Fibroblast of villous mesenchyme (primary cell): Measurements from ENCODE around the gene ATF2. TPM values are rescaled to one million over a fixed set of nuclear protein-coding genes. Genes with fewer than 3 reads are reported as not detected.

Source experiments
- DNase-seq: peaks from one replicate; pipeline ENCODE4 v3.0.0-alpha.2; 2010; ENCODE audit warnings: low read depth
- H3K4me3 ChIP-seq: 2 replicates; pipeline ENCODE4 v1.5.1; 2011; ENCODE audit warnings: low read depth, mild to moderate bottlenecking, low read length
- CTCF ChIP-seq: IDR thresholded peaks from 2 replicates; pipeline ENCODE4 v1.5.1; 2012; ENCODE audit warnings: low read depth, mild to moderate bottlenecking, low read length; ENCODE audit not compliant: insufficient read depth
- total RNA-seq: library from RNA; depleted of rRNA; stranded (reverse); fragments of >200 nt; gene quantifications from 2 replicates; pipeline ENCODE4 v1.2.3, GENCODE V29; 2012

The ATF2 gene
- total RNA-seq, 1 donor, result 92.4 TPM

GRCh38 chr2:175037941-175038340 lies 130.1 kb downstream of the ATF2 start:
- no peak overlapping the region for H3K4me3 ChIP-seq
- DNase-seq, result no peak
- no peak for TF ChIP-seq CTCF

- no peak overlapping the region for H3K4me3 ChIP-seq
- peak; percentile 44 for TF ChIP-seq CTCF
- DNase-seq, result peak; percentile 43
These were observed 131.4 kb downstream of the ATF2 start for GRCh38 chr2:175036582-175037018.

GRCh38 chr2:175035806-175036205 lies 132.2 kb downstream of the ATF2 start:
- no peak for TF ChIP-seq CTCF
- H3K4me3 ChIP-seq, result no peak overlapping the region
- DNase-seq, result no peak

GRCh38 chr2:175034716-175035115 lies 133.3 kb downstream of the ATF2 start:
- DNase-seq, result no peak
- TF ChIP-seq CTCF, result no peak
- H3K4me3 ChIP-seq, result no peak overlapping the region

DNA sequence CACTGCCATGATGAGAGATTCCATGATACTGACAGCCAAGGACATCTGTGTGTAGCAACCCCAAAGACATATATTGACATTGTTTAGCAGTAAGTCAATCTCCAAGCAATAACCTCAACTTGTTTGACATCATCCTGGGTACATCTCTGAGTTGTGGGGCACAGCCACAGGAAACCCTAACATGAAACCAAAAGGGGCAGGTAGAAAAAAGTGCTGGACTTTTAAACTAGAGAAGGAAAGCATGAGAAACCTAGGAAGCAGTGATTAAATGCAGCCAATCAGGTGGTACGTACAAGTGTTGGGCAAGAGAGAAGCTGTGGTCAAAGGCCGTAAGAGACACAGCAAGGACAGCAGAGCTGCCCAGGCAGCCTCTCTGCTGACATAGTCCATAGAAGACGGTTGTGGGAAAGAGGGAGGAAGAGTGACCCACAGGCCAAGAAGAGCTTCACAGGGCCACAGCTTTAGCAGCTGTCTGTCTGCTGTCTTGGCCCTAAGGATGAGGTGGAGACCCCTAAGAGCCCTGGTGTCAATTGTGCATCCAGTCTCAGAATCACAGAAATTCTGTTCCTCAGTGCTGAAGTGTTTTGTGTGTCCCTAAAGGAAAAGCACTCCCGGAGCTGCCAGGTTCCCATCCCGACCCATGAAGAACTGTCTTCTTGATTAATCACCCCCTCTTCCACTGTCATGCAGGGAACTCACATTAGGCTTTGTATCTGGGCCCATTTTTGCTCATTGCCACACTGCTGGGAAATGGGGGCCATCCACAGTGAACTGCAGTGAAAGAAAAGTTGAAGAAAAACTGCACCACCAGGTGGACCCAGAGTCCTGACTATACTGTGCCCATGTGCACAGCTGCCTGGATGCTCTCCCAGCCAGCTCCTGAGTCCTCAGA lies 137.4 kb downstream of the ATF2 start:
- TF ChIP-seq CTCF, result peak; percentile 56
- peak; percentile 49 for DNase-seq
- no peak overlapping the region for H3K4me3 ChIP-seq

DNA sequence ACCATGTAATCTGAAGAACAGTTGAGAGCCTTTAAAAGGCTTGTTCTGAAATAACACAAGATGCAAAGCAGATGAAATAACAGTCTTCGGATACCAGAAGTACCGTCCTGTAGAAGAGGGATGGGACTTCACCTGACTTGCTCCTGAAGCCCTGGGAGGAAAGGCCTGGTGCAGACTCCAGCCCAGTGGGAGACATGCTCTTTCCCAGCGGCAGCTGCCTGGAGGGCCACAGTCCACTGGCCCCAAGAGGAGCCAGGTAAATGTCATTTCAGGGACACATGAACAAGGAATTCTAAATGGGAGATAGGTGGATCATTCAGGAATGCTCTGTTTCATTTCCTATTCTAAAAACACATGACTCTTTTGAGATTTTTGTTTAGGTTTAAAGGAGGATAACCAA lies 140.2 kb downstream of the ATF2 start:
- no peak for DNase-seq
- no peak for TF ChIP-seq CTCF
- H3K4me3 ChIP-seq, result no peak overlapping the region

- no peak for DNase-seq
- no peak overlapping the region for H3K4me3 ChIP-seq
- TF ChIP-seq CTCF, result no peak
These were observed 141.6 kb downstream of the ATF2 start for GRCh38 chr2:175026385-175026784.
